ENCODE data around the gene SOD2. TPM values are rescaled to one million over a fixed set of nuclear protein-coding genes. Genes with fewer than 3 reads are reported as not detected.

SOD2 gene
- total and polyA plus RNA-seq, 2 donors (not counting 3 experiments of a cell fraction or from before 2014, with no cell fraction given) = 31.6 to 62.7 TPM

DNA sequence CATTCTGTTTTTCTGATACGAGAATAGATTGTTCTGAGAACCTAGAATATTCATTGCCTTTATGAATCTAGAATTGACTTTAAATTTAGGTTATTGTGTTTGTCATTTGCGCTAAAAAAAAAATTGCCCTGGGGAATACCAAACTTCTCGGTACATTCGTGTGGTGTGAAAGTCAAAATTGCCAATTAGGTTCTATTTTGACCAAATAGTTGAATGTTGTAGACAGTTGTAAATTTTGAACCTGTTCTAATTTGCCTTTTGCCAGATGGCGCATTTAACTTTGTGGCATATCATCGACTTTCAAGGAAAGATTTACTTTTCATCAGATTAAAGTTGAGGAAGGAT, 37.3 kb upstream of the SOD2 start:
- TF ChIP-seq POLR2AphosphoS5 (IDR thresholded peaks at IDR 0.05; ENCODE audit: insufficient read depth, low read depth, low read length) (no peak), MYC (IDR thresholded peaks at IDR 0.05; ENCODE audit: low read depth, low read length) (no peak), POLR2A (IDR thresholded peaks at IDR 0.05; ENCODE audit: low read depth, low read length) (no peak), FOS (IDR thresholded peaks at IDR 0.05; ENCODE audit: borderline replicate concordance, insufficient read depth, low read length) (no peak)
- TF ChIP-seq, protein P1, sequence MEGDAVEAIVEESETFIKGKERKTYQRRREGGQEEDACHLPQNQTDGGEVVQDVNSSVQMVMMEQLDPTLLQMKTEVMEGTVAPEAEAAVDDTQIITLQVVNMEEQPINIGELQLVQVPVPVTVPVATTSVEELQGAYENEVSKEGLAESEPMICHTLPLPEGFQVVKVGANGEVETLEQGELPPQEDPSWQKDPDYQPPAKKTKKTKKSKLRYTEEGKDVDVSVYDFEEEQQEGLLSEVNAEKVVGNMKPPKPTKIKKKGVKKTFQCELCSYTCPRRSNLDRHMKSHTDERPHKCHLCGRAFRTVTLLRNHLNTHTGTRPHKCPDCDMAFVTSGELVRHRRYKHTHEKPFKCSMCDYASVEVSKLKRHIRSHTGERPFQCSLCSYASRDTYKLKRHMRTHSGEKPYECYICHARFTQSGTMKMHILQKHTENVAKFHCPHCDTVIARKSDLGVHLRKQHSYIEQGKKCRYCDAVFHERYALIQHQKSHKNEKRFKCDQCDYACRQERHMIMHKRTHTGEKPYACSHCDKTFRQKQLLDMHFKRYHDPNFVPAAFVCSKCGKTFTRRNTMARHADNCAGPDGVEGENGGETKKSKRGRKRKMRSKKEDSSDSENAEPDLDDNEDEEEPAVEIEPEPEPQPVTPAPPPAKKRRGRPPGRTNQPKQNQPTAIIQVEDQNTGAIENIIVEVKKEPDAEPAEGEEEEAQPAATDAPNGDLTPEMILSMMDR (IDR thresholded peaks at IDR 0.05; ENCODE audit: extremely low read depth in 1 of 2, insufficient read depth in 1 of 2, low read depth in 1 of 2, low read length in 2 of 2) = no peak
- Histone ChIP-seq H3K36me3 (ENCODE audit: control insufficient read depth in 2 of 2, extremely low read depth in 1 of 2, insufficient read depth in 2 of 2, low read length in 2 of 2) (peaks cover 0 to 2% of the 10 kb centered on the region in 2 experiments), H3K79me2 (ENCODE audit: control insufficient read depth, insufficient read depth, low read length) (peaks cover 90% of the 10 kb centered on the region), H3K4me3 (replicated peaks in 1 of 3; ENCODE audit: insufficient read depth in 1 of 3, low read depth in 1 of 3, low read length in 3 of 3) (no peak overlapping the region), H3K27ac (ENCODE audit: insufficient read depth, low read depth, low read length) (no peak overlapping the region), H3K27me3 (ENCODE audit: control insufficient read depth in 2 of 2, insufficient read depth in 2 of 2, low read length in 2 of 2) (no peaks in the 10 kb centered on the region), H3K4me1 (ENCODE audit: control insufficient read depth, extremely low read depth, insufficient read depth, low read length) (peaks cover 21% of the 10 kb centered on the region), H4K20me1 (replicated peaks; ENCODE audit: control insufficient read depth, extremely low read depth, insufficient read depth, low read length) (peaks cover 24% of the 10 kb centered on the region), H3K9me3 (replicated peaks; ENCODE audit: control insufficient read depth, insufficient read depth, low read length) (no peaks in the 10 kb centered on the region), H3K9ac (replicated peaks; ENCODE audit: extremely low read depth, insufficient read depth, low read length) (no peak overlapping the region), H2AFZ (ENCODE audit: low read depth, low read length) (no peak overlapping the region), H3K9me1 (replicated peaks; ENCODE audit: control insufficient read depth, extremely low read depth, insufficient read depth, low read length) (no peaks in the 10 kb centered on the region), H3K4me2 (ENCODE audit: insufficient read depth, low read length) (peak overlapping the region; percentile 99)
- no peak for DNase-seq (ENCODE audit: low read depth, low spot score)
- BruUV-seq (replicated peaks) = no TSS peak
- CTCF ChIA-PET = interaction anchor here (0.8 kb wide), 1 partner anchor 38 kb away, joined by 3 read pairs; no protein-coding TSS in a partner anchor
- intact Hi-C loops (cut with micrococcal nuclease) (no loop called here), dilution Hi-C loops (cut with MboI; ENCODE audit: extremely low pct_ligation_motif_present, low sequenced_read_pairs) (no loop called here)
- POLR2A ChIA-PET = no interaction called here
- FAIRE-seq = no peak
